GM18951 (cell line): ENCODE data around the gene WDR5.

Experiments used
- POLR2A ChIP-seq: IDR thresholded peaks from 4 replicates; pipeline ENCODE4 v1.6.1; 2011; ENCODE audit warnings: mild to moderate bottlenecking; ENCODE audit not compliant: insufficient read length, insufficient read depth; ENCODE audit errors: extremely low read depth
- in situ Hi-C: fragments of 300-500 bp; cut with MboI; formaldehyde crosslinking; loops from one replicate; pipeline ENCODE4 v1.12.0; 2022; ENCODE audit warnings: low sequenced_read_pairs, mixed read lengths, inconsistent platforms; ENCODE audit not compliant: unreplicated experiment

WDR5 gene

GRCh38 chr9:134177624-134178393 lies 41.9 kb downstream of the WDR5 start:
- in situ Hi-C loops = no loop called here
- no peak for TF ChIP-seq POLR2A

- in situ Hi-C loops = no loop called here
- no peak for TF ChIP-seq POLR2A
Observed at GRCh38 chr9:134178394-134178767, 42.5 kb downstream of the WDR5 start.

- in situ Hi-C loops = no loop called here
- no peak for TF ChIP-seq POLR2A
Observed at GRCh38 chr9:134178768-134179551, 43.1 kb downstream of the WDR5 start.

- in situ Hi-C loops = no loop called here
- no peak for TF ChIP-seq POLR2A
Observed at GRCh38 chr9:134179595-134179917, 43.7 kb downstream of the WDR5 start.

GRCh38 chr9:134179918-134180785 lies 44.3 kb downstream of the WDR5 start:
- in situ Hi-C loops = no loop called here
- no peak for TF ChIP-seq POLR2A

GRCh38 chr9:134180786-134181647 lies 45.1 kb downstream of the WDR5 start:
- no peak for TF ChIP-seq POLR2A
- in situ Hi-C loops = no loop called here

GRCh38 chr9:134181648-134182034 lies 45.8 kb downstream of the WDR5 start:
- TF ChIP-seq POLR2A = no peak
- in situ Hi-C loops = no loop called here

- in situ Hi-C loops = no loop called here
- TF ChIP-seq POLR2A = no peak
Observed at GRCh38 chr9:134182554-134183085, 46.7 kb downstream of the WDR5 start.

- TF ChIP-seq POLR2A = no peak
- in situ Hi-C loops = no loop called here
Observed at GRCh38 chr9:134185536-134186011, 49.7 kb downstream of the WDR5 start.

GRCh38 chr9:134186471-134187109 lies 50.7 kb downstream of the WDR5 start:
- TF ChIP-seq POLR2A = no peak
- in situ Hi-C loops = no loop called here

- in situ Hi-C loops = no loop called here
- no peak for TF ChIP-seq POLR2A
Observed at GRCh38 chr9:134187110-134187531, 51.2 kb downstream of the WDR5 start.
